HG03108 (cell line): ENCODE measurements around the gene AFP.

Source experiments
- ATAC-seq: cut with Tn5 transposase; IDR thresholded peaks from one replicate; pipeline ENCODE4 v1.9.1; 2021; ENCODE audit warnings: moderate library complexity; ENCODE audit not compliant: unreplicated experiment

Gene AFP

GRCh38 chr4:73413294-73413755, 22.7 kb upstream of the AFP start:
- ATAC-seq: no peak

- no peak for ATAC-seq
These were observed 21.1 kb upstream of the AFP start for GRCh38 chr4:73414936-73415271.

- ATAC-seq: no peak
These were observed 20.2 kb upstream of the AFP start for GRCh38 chr4:73415807-73416238.

- no peak for ATAC-seq
These were observed 19.5 kb upstream of the AFP start for GRCh38 chr4:73416423-73417087.

GRCh38 chr4:73417342-73417741, 18.7 kb upstream of the AFP start:
- ATAC-seq: no peak

- no peak for ATAC-seq
These were observed 18.0 kb upstream of the AFP start for GRCh38 chr4:73417973-73418372.

- no peak for ATAC-seq
These were observed 17.3 kb upstream of the AFP start for GRCh38 chr4:73418677-73419076.

- ATAC-seq: no peak
These were observed 16.6 kb upstream of the AFP start for GRCh38 chr4:73419106-73420038.

GRCh38 chr4:73420615-73421014, 15.4 kb upstream of the AFP start:
- no peak for ATAC-seq

GRCh38 chr4:73421708-73422457, 14.1 kb upstream of the AFP start:
- ATAC-seq: no peak

- no peak for ATAC-seq
These were observed 13.6 kb upstream of the AFP start for GRCh38 chr4:73422458-73422752.

GRCh38 chr4:73423184-73423583, 12.8 kb upstream of the AFP start:
- ATAC-seq: no peak

- no peak for ATAC-seq
These were observed 9.4 kb upstream of the AFP start for GRCh38 chr4:73426666-73427065.

- ATAC-seq: no peak
These were observed 6.9 kb upstream of the AFP start for GRCh38 chr4:73429118-73429517.

GRCh38 chr4:73429826-73430587, 6.0 kb upstream of the AFP start:
- ATAC-seq: no peak

GRCh38 chr4:73431813-73432168, 4.2 kb upstream of the AFP start:
- ATAC-seq: no peak

GRCh38 chr4:73432169-73433000, 3.6 kb upstream of the AFP start:
- no peak for ATAC-seq

- no peak for ATAC-seq
These were observed 2.9 kb upstream of the AFP start for GRCh38 chr4:73433140-73433539.

- ATAC-seq: no peak
These were observed 1.7 kb upstream of the AFP start for GRCh38 chr4:73434311-73434710.
